AG10803 (cell line): ENCODE data around the gene MYO1B.

ENCODE experiments used
- DNase-seq: peaks from one replicate; pipeline ENCODE4 v3.0.0; 2010; ENCODE audit warnings: low read depth
- H3K4me3 ChIP-seq: 2 replicates; pipeline ENCODE4 v1.5.1; 2011; ENCODE audit warnings: mild to moderate bottlenecking, low read length, control low read depth
- CTCF ChIP-seq: conservative IDR thresholded peaks from 2 replicates; pipeline ENCODE4 v1.5.1; 2011; ENCODE audit warnings: mild to moderate bottlenecking, low read length, control low read depth, inconsistent platforms

MYO1B gene

GRCh38 chr2:191421950-191422349 is 176.7 kb downstream of the MYO1B start:
- peak; percentile 31 for DNase-seq
- H3K4me3 ChIP-seq: no peak overlapping the region
- no peak for TF ChIP-seq CTCF

- DNase-seq: no peak
- H3K4me3 ChIP-seq: no peak overlapping the region
- TF ChIP-seq CTCF: no peak
These were observed 181.8 kb downstream of the MYO1B start for GRCh38 chr2:191427031-191427430.

DNA sequence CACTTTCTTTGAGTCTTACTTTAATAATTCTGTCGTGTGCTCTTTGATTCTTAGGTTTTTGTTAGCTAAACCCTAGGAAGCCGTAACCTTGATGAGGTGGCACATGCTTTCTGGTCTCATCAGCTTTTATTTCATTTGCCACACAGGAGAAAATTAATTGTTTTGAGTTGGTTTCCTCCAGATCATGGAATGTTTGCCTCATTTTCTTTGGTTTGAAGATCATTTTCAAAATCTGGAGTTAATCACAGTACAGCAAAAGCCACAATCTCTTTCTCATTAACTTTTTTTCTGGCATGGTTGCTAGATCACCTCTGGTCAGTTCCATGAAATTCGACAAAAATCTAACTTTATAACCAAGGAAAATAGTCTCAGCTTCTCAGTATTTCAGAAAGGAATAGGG is 182.9 kb downstream of the MYO1B start:
- H3K4me3 ChIP-seq: no peak overlapping the region
- DNase-seq: peak; percentile 77
- no peak for TF ChIP-seq CTCF

GRCh38 chr2:191430476-191430875 is 185.3 kb downstream of the MYO1B start:
- no peak for DNase-seq
- no peak overlapping the region for H3K4me3 ChIP-seq
- no peak for TF ChIP-seq CTCF

DNA sequence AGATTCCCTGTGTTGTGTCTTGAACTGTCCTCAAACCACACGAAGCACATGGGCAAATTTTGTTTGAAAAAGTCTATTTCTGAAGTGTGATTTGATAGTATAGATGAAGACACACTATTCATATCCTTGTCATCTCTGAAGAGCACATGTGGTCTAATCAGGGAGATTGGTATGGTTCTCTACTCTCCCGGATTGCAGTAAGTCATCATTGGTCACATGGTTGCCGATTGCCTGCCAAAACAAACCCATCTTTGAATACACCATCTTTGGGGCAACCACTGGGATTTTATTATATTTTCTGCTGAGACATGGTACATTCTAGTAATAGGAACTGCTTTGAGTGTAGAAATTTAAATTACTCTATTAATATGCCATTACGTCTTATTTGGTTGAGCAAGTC is 186.9 kb downstream of the MYO1B start:
- no peak for TF ChIP-seq CTCF

DNA sequence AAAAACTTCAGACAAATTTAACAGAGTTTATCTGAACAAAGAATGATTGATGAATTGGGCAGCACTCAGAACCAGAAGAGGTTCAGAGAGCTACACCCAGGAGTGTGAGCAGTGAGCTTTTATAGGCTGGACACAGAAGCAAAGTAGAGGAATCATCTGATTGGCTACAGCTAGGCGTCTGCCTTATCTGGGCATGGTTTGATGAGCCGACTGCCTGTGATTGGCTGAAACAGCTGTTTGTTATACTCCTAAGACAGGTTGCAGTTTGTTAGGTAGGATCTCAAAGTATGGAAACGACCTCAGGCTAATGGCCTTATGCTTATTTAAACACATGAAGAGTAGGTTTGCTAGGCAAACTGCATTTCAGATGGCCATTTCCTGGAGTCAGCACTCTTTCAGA is 188.9 kb downstream of the MYO1B start:
- no peak overlapping the region for H3K4me3 ChIP-seq
- DNase-seq: no peak
- TF ChIP-seq CTCF: no peak

More for the DNA sequence above, 186.9 kb downstream of the MYO1B start:
- no peak overlapping the region for H3K4me3 ChIP-seq
- no peak for DNase-seq

- TF ChIP-seq CTCF: no peak
- H3K4me3 ChIP-seq: no peak overlapping the region
- no peak for DNase-seq
These were observed 189.9 kb downstream of the MYO1B start for GRCh38 chr2:191435141-191435540.
